ENCODE results near the gene ZDHHC14.

DNA sequence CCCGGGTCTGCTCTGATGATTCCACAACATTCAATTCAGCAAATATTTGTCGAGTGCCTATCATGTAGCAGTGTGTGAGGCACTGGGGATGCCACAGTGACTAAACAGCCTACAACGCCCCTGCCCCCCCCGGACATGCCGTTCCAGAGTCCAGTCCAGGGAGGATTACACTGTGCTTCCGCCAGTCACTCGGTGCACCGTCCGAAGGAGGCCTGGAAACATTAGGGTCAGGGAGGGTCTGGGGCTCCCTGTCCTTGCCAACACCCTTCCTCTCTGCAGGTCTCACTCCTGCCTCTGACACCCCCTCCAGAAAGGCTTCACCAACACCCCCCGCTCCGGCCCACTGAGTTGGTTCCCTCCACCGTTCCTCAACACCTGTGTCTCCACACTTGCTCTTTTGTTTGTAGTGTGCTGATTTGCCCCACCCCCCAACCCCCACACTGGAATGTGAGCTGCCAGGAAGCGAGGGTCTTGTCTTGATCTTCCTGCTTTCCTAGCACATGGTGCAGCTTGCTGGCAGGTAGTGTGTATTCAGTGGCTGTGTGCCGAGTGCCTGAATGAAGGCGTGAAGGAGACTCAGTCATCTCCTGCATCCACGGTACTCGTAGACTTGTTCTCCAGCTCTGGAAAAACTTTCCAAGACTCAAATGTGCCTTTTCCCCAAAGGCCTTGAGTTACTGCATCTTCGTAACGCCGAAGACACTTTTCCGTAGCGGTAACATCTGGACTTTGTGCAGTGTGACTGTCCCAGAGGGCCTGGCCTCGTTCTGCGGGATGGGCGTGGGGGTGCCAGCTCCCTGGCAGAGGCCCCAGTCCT is 150.4 kb downstream of the ZDHHC14 start:
- TF ChIP-seq, protein P1, sequence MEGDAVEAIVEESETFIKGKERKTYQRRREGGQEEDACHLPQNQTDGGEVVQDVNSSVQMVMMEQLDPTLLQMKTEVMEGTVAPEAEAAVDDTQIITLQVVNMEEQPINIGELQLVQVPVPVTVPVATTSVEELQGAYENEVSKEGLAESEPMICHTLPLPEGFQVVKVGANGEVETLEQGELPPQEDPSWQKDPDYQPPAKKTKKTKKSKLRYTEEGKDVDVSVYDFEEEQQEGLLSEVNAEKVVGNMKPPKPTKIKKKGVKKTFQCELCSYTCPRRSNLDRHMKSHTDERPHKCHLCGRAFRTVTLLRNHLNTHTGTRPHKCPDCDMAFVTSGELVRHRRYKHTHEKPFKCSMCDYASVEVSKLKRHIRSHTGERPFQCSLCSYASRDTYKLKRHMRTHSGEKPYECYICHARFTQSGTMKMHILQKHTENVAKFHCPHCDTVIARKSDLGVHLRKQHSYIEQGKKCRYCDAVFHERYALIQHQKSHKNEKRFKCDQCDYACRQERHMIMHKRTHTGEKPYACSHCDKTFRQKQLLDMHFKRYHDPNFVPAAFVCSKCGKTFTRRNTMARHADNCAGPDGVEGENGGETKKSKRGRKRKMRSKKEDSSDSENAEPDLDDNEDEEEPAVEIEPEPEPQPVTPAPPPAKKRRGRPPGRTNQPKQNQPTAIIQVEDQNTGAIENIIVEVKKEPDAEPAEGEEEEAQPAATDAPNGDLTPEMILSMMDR (conservative IDR thresholded peaks at IDR 0.05 in 1 of 2, IDR thresholded peaks at IDR 0.05 in 1 of 2; ENCODE audit: extremely low read depth in 1 of 2, insufficient read depth in 1 of 2, low read depth in 1 of 2, low read length in 2 of 2), result no peak
- TF ChIP-seq EZH2 (IDR thresholded peaks at IDR 0.05; ENCODE audit: borderline replicate concordance, low read length), result no peak
